NCI-H748 (cell line): ENCODE measurements around the gene GPATCH2L.

ENCODE experiments used
- DNase-seq: peaks from one replicate; lab custom pipeline; 2025; ENCODE audit not compliant: unreplicated experiment; lab: John Stamatoyannopoulos, UW

The GPATCH2L gene

DNA sequence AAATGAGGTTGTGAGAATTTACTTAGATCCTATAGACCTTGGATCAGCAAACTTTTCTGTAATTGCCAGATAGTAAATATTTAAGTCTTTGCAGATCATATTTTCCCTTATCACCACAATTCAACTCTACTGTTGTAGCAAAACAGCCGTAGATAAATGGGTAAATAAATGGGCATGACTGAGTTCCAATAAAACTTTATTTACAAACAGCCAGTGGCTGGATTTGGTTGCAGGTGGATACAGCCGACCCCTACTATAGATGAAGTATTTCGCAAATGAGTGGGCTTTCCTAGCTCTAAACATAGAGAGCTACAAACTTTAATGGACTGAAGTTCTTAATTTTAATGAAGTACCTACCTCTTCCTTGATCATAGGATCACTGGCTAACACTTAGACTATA, 100.7 kb downstream of the GPATCH2L start:
- no peak for DNase-seq

DNA sequence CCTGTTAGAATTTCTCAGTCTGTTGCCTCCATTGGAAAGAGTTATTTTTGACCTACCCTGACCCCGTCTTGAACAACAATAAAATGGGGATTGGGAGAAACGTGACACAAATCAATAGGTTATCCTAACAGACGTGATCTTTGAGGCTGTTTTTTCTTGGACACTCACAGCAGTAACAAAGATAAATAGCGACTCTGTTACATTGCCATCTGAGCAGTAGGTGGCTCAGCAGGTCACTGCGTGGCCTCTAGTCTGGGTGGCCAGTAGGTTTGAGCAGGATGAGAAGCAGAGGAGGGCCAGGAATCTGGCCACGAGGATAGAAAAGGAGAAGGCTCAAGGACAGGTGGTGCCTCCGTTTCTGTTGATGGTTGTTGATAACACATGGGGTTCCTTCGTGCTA, 101.4 kb downstream of the GPATCH2L start:
- DNase-seq, result no peak

DNA sequence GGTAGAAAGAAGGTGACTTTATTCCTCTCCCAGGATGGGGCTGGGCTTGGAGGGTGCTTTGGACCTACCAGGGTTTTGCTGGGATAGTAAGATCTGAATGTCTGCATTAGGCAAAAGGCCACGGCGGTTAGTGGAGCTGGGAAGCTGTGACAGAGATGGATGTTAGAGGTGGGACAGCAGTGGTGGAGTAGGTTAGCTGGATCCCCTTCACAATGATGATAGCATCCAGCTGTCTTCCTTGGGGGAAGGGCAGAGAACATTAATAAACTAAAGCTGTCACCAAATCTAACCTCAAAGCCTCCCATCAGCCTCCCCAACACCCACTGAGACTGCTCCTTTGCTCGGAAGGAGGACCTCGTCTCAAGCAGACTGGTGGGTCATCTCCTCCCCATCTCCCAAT, 104.8 kb downstream of the GPATCH2L start:
- DNase-seq, result no peak

DNA sequence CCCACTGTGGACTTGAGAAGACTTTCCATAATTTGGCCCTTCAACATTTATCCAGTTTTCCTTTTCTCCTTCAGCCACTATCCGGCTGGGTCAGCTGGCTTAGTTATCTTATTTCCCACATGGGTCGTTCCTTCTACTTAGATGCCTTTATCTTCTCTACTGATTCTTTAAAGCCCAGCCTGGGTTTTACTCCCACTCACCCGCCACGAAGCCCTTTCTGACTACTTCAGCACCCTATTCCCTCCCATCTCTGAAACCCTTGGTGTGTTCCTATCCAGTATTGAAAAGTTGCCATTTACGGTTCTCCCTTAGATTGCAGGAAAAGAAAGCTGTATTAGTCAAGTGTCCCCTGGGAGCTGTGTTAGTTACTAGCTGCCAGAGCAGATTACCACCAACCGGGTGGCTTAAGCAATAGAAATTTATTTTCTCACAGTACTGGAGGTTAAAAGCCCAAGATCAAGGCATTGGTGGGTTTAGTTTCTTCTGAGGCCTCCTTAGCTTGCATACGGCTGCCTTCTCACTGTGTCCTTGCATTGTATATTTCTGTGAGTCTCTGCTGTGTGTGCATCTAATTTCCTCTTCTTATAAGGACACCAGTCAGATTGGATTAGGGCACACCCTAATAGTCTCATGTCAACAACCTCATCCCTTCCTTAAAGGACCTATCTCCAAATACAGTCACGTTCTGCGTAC, 105.5 kb downstream of the GPATCH2L start:
- no peak for DNase-seq

DNA sequence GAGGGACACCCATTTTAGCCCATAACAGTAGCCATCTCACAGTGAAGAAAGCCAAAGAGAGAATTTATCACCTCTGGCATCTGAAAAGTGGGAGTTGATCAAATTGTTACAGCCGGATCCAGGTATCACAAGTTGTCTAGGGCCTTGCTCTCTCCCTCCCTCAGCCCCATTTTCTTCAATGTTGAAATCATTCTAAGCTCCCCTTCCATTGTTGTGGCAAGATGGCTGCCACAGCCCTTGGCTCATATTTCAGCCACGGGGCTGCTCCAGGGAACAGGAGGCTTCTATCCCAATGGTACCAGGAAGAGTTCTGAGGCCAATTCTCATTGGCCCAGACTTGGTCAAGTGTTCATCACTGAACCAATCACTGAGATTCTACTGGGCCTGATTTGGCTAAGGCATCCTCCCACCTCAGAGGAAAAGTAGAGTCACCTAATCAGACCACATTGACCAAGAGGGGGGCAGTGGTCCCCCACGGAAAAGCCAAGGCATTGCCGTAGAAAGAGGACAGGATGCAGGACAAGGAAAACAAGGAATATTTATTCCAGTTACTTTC, 106.2 kb downstream of the GPATCH2L start:
- no peak for DNase-seq

DNA sequence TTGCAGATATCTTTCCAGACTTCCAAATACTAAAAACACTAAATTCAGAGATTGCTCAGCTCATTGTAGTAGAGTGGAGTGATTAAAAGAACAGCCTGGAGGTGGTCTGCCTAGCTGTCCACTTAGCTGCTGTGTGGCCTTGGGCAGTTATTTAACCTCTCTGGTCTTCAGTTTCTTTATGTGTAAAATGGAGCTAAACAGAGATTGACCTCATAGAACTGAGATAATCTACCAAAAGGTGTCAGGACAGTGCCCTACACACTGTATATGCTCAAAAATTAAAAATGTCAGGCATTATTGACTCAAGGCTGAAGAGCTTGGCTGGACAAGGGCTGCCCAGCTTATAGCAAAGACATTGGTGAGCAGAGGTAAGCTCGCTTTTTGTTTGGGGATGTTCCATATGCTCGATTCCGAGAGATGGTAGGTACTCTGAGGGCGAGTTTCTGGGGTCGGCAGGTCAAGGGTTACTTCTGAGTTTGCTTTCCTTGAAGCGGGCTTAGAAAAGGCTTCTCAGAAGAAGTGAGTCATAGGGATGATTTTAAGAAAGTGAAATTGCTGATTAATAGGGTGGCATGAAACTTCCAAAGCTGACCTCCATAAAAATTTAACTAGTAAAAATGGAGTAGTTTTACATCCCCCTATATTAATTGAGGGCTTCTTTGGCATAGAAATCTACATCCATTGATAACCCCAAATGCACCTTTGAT, 107.5 kb downstream of the GPATCH2L start:
- no peak for DNase-seq

DNA sequence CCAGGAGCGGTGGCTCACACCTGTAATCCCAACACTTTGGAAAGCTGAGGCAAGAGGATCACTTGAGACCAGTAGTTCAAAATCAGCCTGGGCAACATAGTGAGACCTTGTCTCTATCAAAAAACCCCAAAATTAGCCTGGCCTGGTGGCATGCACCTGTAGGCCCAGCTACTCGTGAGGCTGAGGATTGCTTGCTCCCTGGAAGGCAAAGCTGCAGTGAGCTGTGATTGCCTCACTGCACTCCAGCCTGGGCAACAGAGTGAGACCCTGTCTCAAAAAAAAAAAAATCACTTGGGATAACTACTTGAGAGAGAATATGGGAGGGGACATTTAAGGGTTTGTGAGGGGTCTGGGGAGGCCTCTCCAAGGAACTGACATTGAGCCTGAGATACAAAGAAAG, 109.0 kb downstream of the GPATCH2L start:
- DNase-seq, result no peak

DNA sequence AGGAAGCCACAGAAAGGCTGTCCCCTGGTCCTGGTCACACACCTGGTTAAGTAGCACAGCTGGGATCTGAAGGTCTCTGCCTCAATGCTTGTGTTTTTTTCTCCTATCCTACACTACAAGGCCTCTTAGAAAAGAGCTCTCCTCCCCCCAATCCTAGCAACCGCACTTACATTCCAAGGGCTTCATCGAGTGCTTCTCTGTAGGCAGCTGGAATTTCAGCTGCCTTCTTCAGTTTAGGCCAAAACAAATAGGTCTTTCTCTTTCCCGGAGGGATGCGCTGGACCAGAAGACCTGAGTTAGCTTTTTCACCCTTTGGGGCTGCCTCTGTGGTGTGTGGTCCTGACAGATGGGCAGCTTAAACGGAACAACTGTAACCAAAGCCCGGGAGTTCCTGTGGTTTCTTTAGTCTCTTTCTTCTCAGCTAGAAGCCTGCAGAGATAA, 109.7 kb downstream of the GPATCH2L start:
- no peak for DNase-seq

DNA sequence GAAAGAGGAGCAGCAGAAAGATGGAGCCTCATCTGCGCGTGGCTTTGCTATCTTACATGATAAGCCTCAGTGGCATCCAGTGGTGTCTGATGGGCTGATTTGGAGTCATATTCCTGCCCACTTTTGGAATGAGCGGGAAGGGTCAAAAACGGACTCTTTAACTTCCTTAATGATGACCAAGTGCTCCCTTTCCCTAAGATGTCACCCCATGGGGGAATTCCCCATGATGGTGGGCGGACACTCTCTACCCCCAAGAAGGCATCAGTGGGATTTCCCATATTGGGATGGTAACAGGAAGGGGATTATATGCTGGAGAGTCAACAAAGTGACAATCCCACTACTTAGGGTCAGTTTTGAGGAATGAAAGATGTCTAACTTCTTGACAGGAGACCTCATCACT, 110.9 kb downstream of the GPATCH2L start:
- no peak for DNase-seq
